Measurements from ENCODE around the gene YPEL3. TPM values are rescaled to one million over a fixed set of nuclear protein-coding genes. Genes with fewer than 3 reads are reported as not detected.

Gene YPEL3
- total and polyA plus RNA-seq, 2 donors (not counting 3 experiments of a cell fraction or from before 2014, with no cell fraction given), result 46.1 to 78.0 TPM

- intact Hi-C loops (cut with micrococcal nuclease), result no loop called here
- TSS peak; percentile 38 for BruUV-seq (replicated peaks)
- Histone ChIP-seq H3K9me3 (replicated peaks; ENCODE audit: control insufficient read depth, insufficient read depth, low read length) (no peaks in the 10 kb centered on the region), H3K4me1 (ENCODE audit: control insufficient read depth, extremely low read depth, insufficient read depth, low read length) (peaks cover 35% of the 10 kb centered on the region), H2AFZ (ENCODE audit: low read depth, low read length) (peak overlapping the region; percentile 79), H3K4me3 (replicated peaks in 1 of 3; ENCODE audit: insufficient read depth in 1 of 3, low read depth in 1 of 3, low read length in 3 of 3) (peak overlapping the region; percentile 62 to 75 (median 70)), H3K79me2 (ENCODE audit: control insufficient read depth, insufficient read depth, low read length) (peaks cover 4% of the 10 kb centered on the region), H3K27me3 (ENCODE audit: control insufficient read depth in 2 of 2, insufficient read depth in 2 of 2, low read length in 2 of 2) (no peaks in the 10 kb centered on the region), H3K4me2 (ENCODE audit: insufficient read depth, low read length) (peak overlapping the region; percentile 61), H4K20me1 (replicated peaks; ENCODE audit: control insufficient read depth, extremely low read depth, insufficient read depth, low read length) (no peaks in the 10 kb centered on the region), H3K36me3 (ENCODE audit: control insufficient read depth in 2 of 2, extremely low read depth in 1 of 2, insufficient read depth in 2 of 2, low read length in 2 of 2) (peaks cover 0 to 5% of the 10 kb centered on the region in 2 experiments), H3K9me1 (replicated peaks; ENCODE audit: control insufficient read depth, extremely low read depth, insufficient read depth, low read length) (no peaks in the 10 kb centered on the region), H3K9ac (replicated peaks; ENCODE audit: extremely low read depth, insufficient read depth, low read length) (peak overlapping the region; percentile 76), H3K27ac (ENCODE audit: insufficient read depth, low read depth, low read length) (peak overlapping the region; percentile 72)
- CTCF ChIA-PET, result interaction anchor here (1.1 to 3.5 kb wide), 7 partner anchors 10 to 352 kb away, joined by 3 to 20 read pairs (median 5); partner anchors contain the start of genes ALDOA and TBX6
- dilution Hi-C loops (cut with MboI; ENCODE audit: extremely low pct_ligation_motif_present, low sequenced_read_pairs), result no loop called here
- TF ChIP-seq MYC (IDR thresholded peaks at IDR 0.05; ENCODE audit: low read depth, low read length), result peak; percentile 14
- peak; percentile 65 for TF ChIP-seq POLR2AphosphoS5 (IDR thresholded peaks at IDR 0.05; ENCODE audit: insufficient read depth, low read depth, low read length)
- TF ChIP-seq FOS (IDR thresholded peaks at IDR 0.05; ENCODE audit: borderline replicate concordance, insufficient read depth, low read length), result no peak
- no peak for TF ChIP-seq GATA2 (IDR thresholded peaks at IDR 0.05; ENCODE audit: insufficient read depth, insufficient read length, low read depth, low read length)
- TF ChIP-seq, protein P1, sequence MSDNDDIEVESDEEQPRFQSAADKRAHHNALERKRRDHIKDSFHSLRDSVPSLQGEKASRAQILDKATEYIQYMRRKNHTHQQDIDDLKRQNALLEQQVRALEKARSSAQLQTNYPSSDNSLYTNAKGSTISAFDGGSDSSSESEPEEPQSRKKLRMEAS (IDR thresholded peaks at IDR 0.05; ENCODE audit: insufficient read depth, insufficient read length), result peak; percentile 71
- no peak for TF ChIP-seq POLR2A (IDR thresholded peaks at IDR 0.05; ENCODE audit: low read depth, low read length)
- TF ChIP-seq CTCF (IDR thresholded peaks at IDR 0.05; ENCODE audit: extremely low read depth in 1 of 2, insufficient read depth in 1 of 2, low read depth in 1 of 2, low read length in 2 of 2), result no peak
- no peak for TF ChIP-seq JUN (IDR thresholded peaks at IDR 0.05; ENCODE audit: borderline replicate concordance, insufficient read depth, insufficient read length, low read depth)
- TF ChIP-seq EZH2 (IDR thresholded peaks at IDR 0.05; ENCODE audit: borderline replicate concordance, low read depth, low read length, severe bottlenecking), result no peak
- DNase-seq (ENCODE audit: low read depth, low spot score) (peak; percentile 88), FAIRE-seq (peak; percentile 96)
- POLR2A ChIA-PET, result interaction anchor here (0.6 kb wide), 1 partner anchor 37 kb away, joined by 4 read pairs; no protein-coding TSS in a partner anchor
These were observed 43.2 kb downstream of the YPEL3 start for GRCh38 chr16:30052671-30053372.

Measured in endothelial cell of umbilical vein (primary cell).